Prostate gland (tissue), 2 donors: ENCODE data around the gene KCNS1. TPM values are rescaled to one million over a fixed set of nuclear protein-coding genes. Genes with fewer than 3 reads are reported as not detected.

Source experiments
- DNase-seq: peaks from one replicate; pipeline ENCODE4 v3.0.0-alpha.2; 2019; ENCODE audit warnings: low spot score
- H3K27ac ChIP-seq, 2 donors: fragments of 200-600 bp; sonication (generic); 2 replicates each; pipeline ENCODE4 v1.5.1; 2017 to 2019
- H3K27me3 ChIP-seq: fragments of 200-600 bp; sonication (generic); replicated peaks from 2 replicates; pipeline ENCODE4 v1.5.1; 2019; ENCODE audit not compliant: insufficient read depth
- H3K36me3 ChIP-seq, 2 donors: fragments of 200-600 bp; sonication (generic); 1 replicate in 1 of 2; 2 replicates in 1 of 2; pipeline versions ENCODE4 v1.5.1 to v1.8.1; 2017 to 2019
- H3K4me1 ChIP-seq: fragments of 200-600 bp; sonication (generic); replicated peaks from 2 replicates; pipeline ENCODE4 v1.5.1; 2019
- H3K4me3 ChIP-seq, 2 donors: fragments of 200-600 bp; sonication (generic); 2 replicates each; pipeline ENCODE4 v1.5.1; 2017 to 2019
- H3K9me3 ChIP-seq: fragments of 200-600 bp; sonication (generic); 2 replicates; pipeline ENCODE4 v1.5.1; 2017
- CTCF ChIP-seq, 4 experiments: fragments of 200-600 bp in 2 of 4; fragments of 450-650 bp in 2 of 4; sonication (generic) in 2 of 4; IDR thresholded peaks; 1 replicate in 3 of 4; 2 replicates in 1 of 4; pipeline ENCODE4 v1.5.1; 2016 to 2019; ENCODE audit warnings: antibody characterized with exemption in 4 of 4, mild to moderate bottlenecking in 2 of 4, moderate library complexity in 2 of 4
- POLR2A ChIP-seq: fragments of 450-650 bp; IDR thresholded peaks from one replicate; pipeline ENCODE4 v1.6.1; 2016; ENCODE audit warnings: antibody characterized with exemption, mild to moderate bottlenecking
- POLR2AphosphoS5 ChIP-seq: sonication (generic); formaldehyde crosslinking; IDR thresholded peaks from one replicate; pipeline ENCODE4 v1.6.1; 2017; ENCODE audit warnings: antibody characterized with exemption
- WGBS: methylation state at CpG from one replicate; pipeline ENCODE4 v1.1.5; 2018; 5-methylcytosine and 5-hydroxymethylcytosine counted together
- intact Hi-C: fragments of 100-400 bp; cut with DNase I; formaldehyde crosslinking; loops from one replicate; pipeline ENCODE4 v1.14.2; 2022
- total RNA-seq, 2 donors: library from RNA; depleted of rRNA; stranded (reverse); fragments of >200 nt; gene quantifications; one replicate each; pipeline ENCODE4 v1.1.0, GENCODE V29; 2016

KCNS1 gene
- total RNA-seq, 2 donors from 2014 or later, result 0.09 to 4.7 TPM

GRCh38 chr20:45072066-45072465 is 28.9 kb downstream of the KCNS1 start:
- no peak overlapping the region for H3K4me3 ChIP-seq
- intact Hi-C loops, result no loop called here
- H3K27ac ChIP-seq, result no peak overlapping the region
- no peaks in the 10 kb centered on the region for H3K4me1 ChIP-seq
- no peaks in the 10 kb centered on the region for H3K9me3 ChIP-seq
- no peaks in the 10 kb centered on the region for H3K27me3 ChIP-seq
- WGBS, result 81% methylated on average over 1 of the region's 1 CpG
- DNase-seq, result no peak
- no peak for TF ChIP-seq CTCF (IDR thresholded peaks at IDR 0.05)
- no peak for TF ChIP-seq POLR2AphosphoS5
- TF ChIP-seq POLR2A, result no peak
- peaks cover 3 to 8% of the 10 kb centered on the region in 2 donors for H3K36me3 ChIP-seq

GRCh38 chr20:45070932-45071632 is 29.8 kb downstream of the KCNS1 start:
- TF ChIP-seq POLR2A, result no peak
- no peak for TF ChIP-seq CTCF (IDR thresholded peaks at IDR 0.05)
- no peak for TF ChIP-seq POLR2AphosphoS5
- 98% methylated on average over 6 of the region's 6 CpGs for WGBS
- no peak overlapping the region for H3K4me3 ChIP-seq
- no peaks in the 10 kb centered on the region for H3K4me1 ChIP-seq
- H3K27me3 ChIP-seq, result no peaks in the 10 kb centered on the region
- intact Hi-C loops, result no loop called here
- H3K27ac ChIP-seq, result no peak overlapping the region
- H3K9me3 ChIP-seq, result no peaks in the 10 kb centered on the region
- DNase-seq, result no peak
- peaks cover 3 to 8% of the 10 kb centered on the region in 2 donors for H3K36me3 ChIP-seq

GRCh38 chr20:45069261-45069660 is 31.7 kb downstream of the KCNS1 start:
- H3K4me1 ChIP-seq, result no peaks in the 10 kb centered on the region
- no peak overlapping the region for H3K27ac ChIP-seq
- intact Hi-C loops, result no loop called here
- H3K9me3 ChIP-seq, result no peaks in the 10 kb centered on the region
- H3K36me3 ChIP-seq, result no peaks in the 10 kb centered on the region
- no peak for TF ChIP-seq POLR2AphosphoS5
- no peak for TF ChIP-seq POLR2A
- TF ChIP-seq CTCF (IDR thresholded peaks at IDR 0.05), result no peak
- WGBS, result 64% methylated on average over 1 of the region's 1 CpG
- DNase-seq, result no peak
- no peaks in the 10 kb centered on the region for H3K27me3 ChIP-seq
- no peak overlapping the region for H3K4me3 ChIP-seq

- Histone ChIP-seq H3K4me1 (no peaks in the 10 kb centered on the region), H3K27ac (no peak overlapping the region), H3K36me3 (no peaks in the 10 kb centered on the region), H3K9me3 (no peaks in the 10 kb centered on the region), H3K27me3 (no peaks in the 10 kb centered on the region), H3K4me3 (no peak overlapping the region)
- no peak for TF ChIP-seq CTCF (IDR thresholded peaks at IDR 0.05)
- TF ChIP-seq POLR2A, result no peak
- no peak for TF ChIP-seq POLR2AphosphoS5
- 90% methylated on average over 2 of the region's 2 CpGs for whole genome bisulfite sequencing
- intact Hi-C loops, result no loop called here
- DNase-seq, result no peak
Observed at GRCh38 chr20:45067558-45067957, 33.4 kb downstream of the KCNS1 start.

- H3K9me3 ChIP-seq, result no peaks in the 10 kb centered on the region
- H3K36me3 ChIP-seq, result no peaks in the 10 kb centered on the region
- no peak for TF ChIP-seq POLR2A
- no peak for TF ChIP-seq CTCF (IDR thresholded peaks at IDR 0.05)
- TF ChIP-seq POLR2AphosphoS5, result no peak
- no peaks in the 10 kb centered on the region for H3K4me1 ChIP-seq
- 93% methylated on average over 4 of the region's 4 CpGs for WGBS
- intact Hi-C loops, result no loop called here
- no peak for DNase-seq
- no peak overlapping the region for H3K27ac ChIP-seq
- no peaks in the 10 kb centered on the region for H3K27me3 ChIP-seq
- no peak overlapping the region for H3K4me3 ChIP-seq
Observed at GRCh38 chr20:45067087-45067486, 33.8 kb downstream of the KCNS1 start.
